GM23248 (cell line): ENCODE measurements around the gene DNAAF3. TPM values are rescaled to one million over a fixed set of nuclear protein-coding genes. Genes with fewer than 3 reads are reported as not detected.

Experiments used
- DNase-seq: peaks from one replicate; pipeline ENCODE4 v3.0.0-alpha.2; 2015
- H2AFZ ChIP-seq: fragments of 200-600 bp; sonication (generic); 2 replicates; pipeline ENCODE4 v1.6.1; 2016; ENCODE audit warnings: antibody characterized with exemption
- H3F3A ChIP-seq: fragments of 200-600 bp; sonication (generic); 2 replicates; pipeline ENCODE4 v1.6.1; 2016; ENCODE audit warnings: mild to moderate bottlenecking, antibody characterized with exemption, mixed run types; ENCODE audit not compliant: insufficient read depth
- H3K27ac ChIP-seq: fragments of 200-600 bp; sonication (generic); 2 replicates; pipeline ENCODE4 v1.5.1; 2016; ENCODE audit warnings: mild to moderate bottlenecking
- H3K27me3 ChIP-seq: fragments of 200-600 bp; sonication (generic); replicated peaks from 2 replicates; pipeline ENCODE4 v1.6.1; 2016; ENCODE audit warnings: mild to moderate bottlenecking; ENCODE audit not compliant: insufficient read depth
- H3K36me3 ChIP-seq: fragments of 200-600 bp; sonication (generic); 2 replicates; pipeline ENCODE4 v1.6.1; 2016; ENCODE audit warnings: low read depth, mild to moderate bottlenecking
- H3K4me1 ChIP-seq: fragments of 200-600 bp; sonication (generic); 2 replicates; pipeline ENCODE4 v1.6.1; 2016; ENCODE audit warnings: mild to moderate bottlenecking; ENCODE audit not compliant: insufficient read depth
- H3K4me2 ChIP-seq: fragments of 200-600 bp; sonication (generic); one replicate; pipeline ENCODE4 v1.6.1; 2016; ENCODE audit warnings: mild to moderate bottlenecking; ENCODE audit not compliant: unreplicated experiment
- H3K4me3 ChIP-seq: fragments of 200-600 bp; sonication (generic); 2 replicates; pipeline ENCODE4 v1.5.1; 2016; ENCODE audit warnings: mild to moderate bottlenecking
- H3K79me2 ChIP-seq: fragments of 200-600 bp; sonication (generic); 2 replicates; pipeline ENCODE4 v1.6.1; 2016; ENCODE audit warnings: mild to moderate bottlenecking; ENCODE audit not compliant: insufficient read depth
- H3K9ac ChIP-seq: fragments of 200-600 bp; sonication (generic); 2 replicates; pipeline ENCODE4 v1.6.1; 2016; ENCODE audit warnings: mild to moderate bottlenecking
- H3K9me2 ChIP-seq: fragments of 200-600 bp; sonication (generic); 2 replicates; pipeline ENCODE4 v1.6.1; 2016; ENCODE audit warnings: mixed run types, mild to moderate bottlenecking, moderate library complexity; ENCODE audit not compliant: insufficient read depth
- H3K9me3 ChIP-seq: fragments of 200-600 bp; sonication (generic); one replicate; pipeline ENCODE4 v1.6.1; 2017; ENCODE audit warnings: low read depth
- H4K20me1 ChIP-seq: fragments of 200-600 bp; sonication (generic); 2 replicates; pipeline ENCODE4 v1.6.0; 2016; ENCODE audit not compliant: insufficient read depth
- EZH2 ChIP-seq: fragments of 200-600 bp; sonication (generic); IDR thresholded peaks from 2 replicates; pipeline ENCODE4 v1.6.1; 2018; ENCODE audit warnings: antibody characterized with exemption, mild to moderate bottlenecking; ENCODE audit not compliant: insufficient read depth, poor library complexity, severe bottlenecking
- EZH2phosphoT487 ChIP-seq: fragments of 200-600 bp; sonication (generic); IDR thresholded peaks from 2 replicates; pipeline ENCODE4 v1.6.1; 2018; ENCODE audit warnings: antibody characterized with exemption, moderate library complexity, mild to moderate bottlenecking, low read depth; ENCODE audit not compliant: insufficient read depth
- WGBS, 2 experiments: methylation state at CpG; one replicate each; pipeline ENCODE4 v1.1.6; 2015 to 2017; ENCODE audit warnings: low lambda C conversion rate in 2 of 2, low coverage in 1 of 2; ENCODE audit errors: missing lambda C conversion rate in 2 of 2; 5-methylcytosine and 5-hydroxymethylcytosine counted together
- in situ Hi-C: fragments of 300-500 bp; cut with MboI; formaldehyde crosslinking; loops from 2 replicates; pipeline ENCODE4 v1.15.0; 2020
- polyA plus RNA-seq: library from polyadenylated mRNA; unstranded; fragments of >200 nt; fragmentation: Nextera tagmentation; extraction: Ambion mirVana; gene quantifications from 2 replicates; pipeline ENCODE4 v1.2.1, GENCODE V29; 2016
- total RNA-seq: library from RNA; depleted of rRNA; stranded (reverse); fragments of >200 nt; shearing (Covaris generic); gene quantifications from 2 replicates; pipeline ENCODE4 v1.2.3, GENCODE V29; 2014; rRNA removed

The DNAAF3 gene
- total RNA-seq (0.22 and 0.25 TPM in 2 replicates), polyA plus RNA-seq (0.39 and 0.47 TPM in 2 replicates)

- Histone ChIP-seq H3K4me2 (peak within 1 kb of the TSS; percentile 71), H3K4me1 (0 out of 2 replicates have a peak, but pooled peaks cover 5% of the 10 kb centered on the region), H2AFZ (peak within 1 kb of the TSS; percentile 95), H3K36me3 (no peaks in the 10 kb centered on the region), H3K27me3 (peaks cover 24% of the 10 kb centered on the region), H3K9me2 (no peaks in the 10 kb centered on the region), H3F3A (no peaks in the 10 kb centered on the region), H3K9me3 (no peaks in the 10 kb centered on the region), H3K79me2 (no peaks in the 10 kb centered on the region), H3K4me3 (peak within 1 kb of the TSS; percentile 72), H3K9ac (no peak within 1 kb of the TSS), H4K20me1 (no peaks in the 10 kb centered on the region), H3K27ac (no peak within 1 kb of the TSS)
- TF ChIP-seq EZH2 (no peak), EZH2phosphoT487 (no peak)
- WGBS, 2 experiments = 1 to 2% methylated on average over 33 of the region's 33 CpGs
- peak; percentile 99 for DNase-seq
- in situ Hi-C loops = no loop called here
Observed at GRCh38 chr19:55166530-55167268, at the start of gene DNAAF3. Gene DNAAF3, minus strand, starts transcription at chr19:55166613. Its CDS starts 200 bp downstream, at chr19:55166413.

- no peaks in the 10 kb centered on the region for H4K20me1 ChIP-seq
- no peak overlapping the region for H3K4me2 ChIP-seq
- H3K9ac ChIP-seq = no peak overlapping the region
- H3K36me3 ChIP-seq = no peaks in the 10 kb centered on the region
- no peaks in the 10 kb centered on the region for H3K9me3 ChIP-seq
- H3K79me2 ChIP-seq = no peaks in the 10 kb centered on the region
- no peaks in the 10 kb centered on the region for H3K27me3 ChIP-seq
- TF ChIP-seq EZH2 (no peak), EZH2phosphoT487 (no peak)
- peaks cover 22% of the 10 kb centered on the region for H3K4me1 ChIP-seq
- H2AFZ ChIP-seq = no peak overlapping the region
- no peak overlapping the region for H3K27ac ChIP-seq
- WGBS, 2 experiments = 64 to 77% methylated on average over 7 of the region's 7 CpGs
- DNase-seq = no peak
- in situ Hi-C loops = no loop called here
- peaks cover 27% of the 10 kb centered on the region for H3F3A ChIP-seq
- no peaks in the 10 kb centered on the region for H3K9me2 ChIP-seq
- H3K4me3 ChIP-seq = no peak overlapping the region
Observed at GRCh38 chr19:55213547-55213946, 47.1 kb upstream of the DNAAF3 start.

- peaks cover 22% of the 10 kb centered on the region for H3F3A ChIP-seq
- H3K4me2 ChIP-seq = no peak overlapping the region
- no peaks in the 10 kb centered on the region for H3K36me3 ChIP-seq
- H3K27me3 ChIP-seq = no peaks in the 10 kb centered on the region
- H2AFZ ChIP-seq = no peak overlapping the region
- no peak overlapping the region for H3K9ac ChIP-seq
- H3K4me3 ChIP-seq = no peak overlapping the region
- whole genome bisulfite sequencing, 2 experiments = 94 to 96% methylated on average over 3 of the region's 3 CpGs
- H4K20me1 ChIP-seq = no peaks in the 10 kb centered on the region
- TF ChIP-seq EZH2phosphoT487 (no peak), EZH2 (no peak)
- H3K9me3 ChIP-seq = no peaks in the 10 kb centered on the region
- H3K79me2 ChIP-seq = no peaks in the 10 kb centered on the region
- in situ Hi-C loops = no loop called here
- peaks cover 22% of the 10 kb centered on the region for H3K4me1 ChIP-seq
- no peak for DNase-seq
- H3K9me2 ChIP-seq = no peaks in the 10 kb centered on the region
- no peak overlapping the region for H3K27ac ChIP-seq
Observed at GRCh38 chr19:55212447-55212846, 46.0 kb upstream of the DNAAF3 start.

GRCh38 chr19:55209693-55210472 is 43.5 kb upstream of the DNAAF3 start:
- Histone ChIP-seq H3K9ac (no peak overlapping the region), H3K79me2 (no peaks in the 10 kb centered on the region), H3K27ac (peak overlapping the region; percentile 24; the same call in 1 of the 2 replicates), H2AFZ (no peak overlapping the region), H3K36me3 (no peaks in the 10 kb centered on the region), H3K27me3 (no peaks in the 10 kb centered on the region), H3K4me3 (no peak overlapping the region), H3F3A (peaks cover 18% of the 10 kb centered on the region; the same call in 1 of the 2 replicates), H3K9me3 (no peaks in the 10 kb centered on the region), H3K9me2 (no peaks in the 10 kb centered on the region), H3K4me1 (peaks cover 20% of the 10 kb centered on the region), H4K20me1 (no peaks in the 10 kb centered on the region), H3K4me2 (peak overlapping the region; percentile 37)
- peak; percentile 98 for DNase-seq
- TF ChIP-seq EZH2phosphoT487 (no peak), EZH2 (no peak)
- WGBS, 2 experiments = 61 to 63% methylated on average over 14 to 17 of the region's 17 CpGs
- in situ Hi-C loops = no loop called here
